ENCODE measurements around the gene HOXB5.

Gene HOXB5

DNA sequence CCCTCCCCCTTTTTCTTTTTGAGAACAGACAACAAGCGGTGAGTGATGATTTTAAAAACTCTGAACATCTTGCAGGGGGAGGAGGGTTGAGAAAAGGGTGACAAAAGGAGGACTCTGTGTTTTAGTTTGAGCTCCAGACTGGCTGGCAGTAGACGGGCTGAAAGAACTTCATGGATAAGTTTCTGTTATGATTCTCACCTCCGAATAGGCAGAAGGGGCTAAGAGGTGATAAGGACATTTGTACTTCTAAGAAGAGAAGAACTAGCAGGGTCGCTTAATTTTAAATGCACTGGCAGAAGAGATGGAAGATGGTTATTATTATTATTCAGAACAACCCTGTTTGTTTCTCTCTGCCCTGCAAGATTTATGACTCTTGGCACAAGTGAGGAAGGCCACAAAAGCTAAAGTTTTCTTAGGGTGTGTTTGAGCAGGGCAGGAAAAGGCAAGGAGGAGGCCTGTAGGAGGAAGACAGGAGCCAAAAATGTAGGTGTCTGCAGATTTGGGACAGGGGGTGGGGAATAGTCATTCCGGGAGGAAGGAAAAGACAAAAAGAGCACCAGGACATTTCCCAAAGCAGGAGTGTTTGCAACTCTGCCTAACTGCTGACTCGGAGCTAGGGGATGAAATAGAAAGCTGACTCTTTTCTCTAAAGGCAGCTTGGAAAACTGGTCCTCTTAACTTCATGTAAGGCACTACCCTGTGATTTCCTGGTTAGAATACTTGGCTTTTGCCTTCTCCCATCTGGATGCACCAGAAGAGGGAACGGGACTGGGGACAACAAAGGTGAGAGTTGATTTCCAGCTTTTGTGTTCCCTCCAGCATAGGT, 36.8 kb downstream of the HOXB5 start:
- DNase-seq = no peak

DNA sequence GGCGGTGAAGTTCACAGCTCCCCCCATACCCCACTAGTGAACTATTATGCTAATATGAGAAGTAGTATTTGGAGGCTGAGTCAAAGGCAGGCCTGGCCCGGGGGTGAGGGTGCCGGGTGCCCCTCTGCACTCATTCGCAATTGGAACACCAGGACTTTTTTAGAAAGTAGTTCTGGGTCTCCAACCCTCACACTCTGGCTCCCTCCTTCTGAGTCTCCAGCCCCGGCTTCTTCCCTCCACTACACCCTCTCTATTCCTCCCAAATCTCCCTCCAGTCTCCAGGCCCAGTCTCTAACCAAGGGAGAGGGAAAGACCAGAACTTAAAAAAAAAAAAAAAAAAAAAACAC, 37.4 kb downstream of the HOXB5 start:
- no peak for DNase-seq

DNA sequence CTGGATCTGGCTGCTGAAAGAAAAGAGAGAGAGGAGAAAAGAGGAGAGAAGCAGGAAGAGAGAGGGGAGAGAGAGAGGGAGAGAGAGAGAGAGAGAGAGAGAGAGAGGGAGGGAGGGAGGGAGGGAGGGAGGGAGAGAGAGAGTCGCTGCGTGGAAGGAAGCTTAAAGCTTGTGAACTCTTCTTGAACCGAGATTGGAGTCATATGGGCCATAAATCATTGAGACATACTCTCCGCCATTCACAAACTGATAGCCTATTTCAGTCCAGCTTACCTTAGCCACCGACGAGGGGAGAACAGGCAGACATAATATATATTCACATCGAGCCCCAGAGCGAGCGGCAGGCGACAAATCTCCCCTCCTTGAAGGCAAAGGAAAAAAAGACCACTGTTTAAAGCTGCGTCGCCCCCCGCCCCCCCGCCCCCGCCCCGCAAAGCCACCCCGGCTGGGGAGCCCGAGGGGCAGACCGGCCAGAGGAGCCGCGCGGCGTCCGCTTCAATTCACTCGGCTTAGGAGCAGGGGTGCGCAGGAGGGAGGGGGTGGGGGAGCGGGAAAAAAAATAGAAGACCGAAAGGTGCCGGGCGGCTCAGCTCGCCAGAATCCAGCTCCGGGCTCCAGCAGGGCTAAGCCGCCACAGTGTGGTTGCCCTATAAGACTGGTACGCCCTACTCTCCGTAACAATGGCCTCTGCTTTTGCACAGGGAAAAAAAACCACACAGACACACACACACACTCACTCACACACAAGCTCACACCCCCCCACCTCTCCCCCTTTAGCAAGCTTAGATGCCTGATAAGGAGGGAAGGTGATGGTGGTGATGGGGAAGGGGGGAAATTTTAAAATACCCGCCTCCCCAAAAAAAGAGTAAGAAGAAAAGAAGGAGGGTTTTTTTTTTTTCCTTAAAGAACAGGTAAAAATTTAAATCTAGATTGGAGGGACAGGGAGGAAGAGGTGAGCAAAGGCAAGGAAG, 38.0 kb downstream of the HOXB5 start:
- DNase-seq = no peak

DNA sequence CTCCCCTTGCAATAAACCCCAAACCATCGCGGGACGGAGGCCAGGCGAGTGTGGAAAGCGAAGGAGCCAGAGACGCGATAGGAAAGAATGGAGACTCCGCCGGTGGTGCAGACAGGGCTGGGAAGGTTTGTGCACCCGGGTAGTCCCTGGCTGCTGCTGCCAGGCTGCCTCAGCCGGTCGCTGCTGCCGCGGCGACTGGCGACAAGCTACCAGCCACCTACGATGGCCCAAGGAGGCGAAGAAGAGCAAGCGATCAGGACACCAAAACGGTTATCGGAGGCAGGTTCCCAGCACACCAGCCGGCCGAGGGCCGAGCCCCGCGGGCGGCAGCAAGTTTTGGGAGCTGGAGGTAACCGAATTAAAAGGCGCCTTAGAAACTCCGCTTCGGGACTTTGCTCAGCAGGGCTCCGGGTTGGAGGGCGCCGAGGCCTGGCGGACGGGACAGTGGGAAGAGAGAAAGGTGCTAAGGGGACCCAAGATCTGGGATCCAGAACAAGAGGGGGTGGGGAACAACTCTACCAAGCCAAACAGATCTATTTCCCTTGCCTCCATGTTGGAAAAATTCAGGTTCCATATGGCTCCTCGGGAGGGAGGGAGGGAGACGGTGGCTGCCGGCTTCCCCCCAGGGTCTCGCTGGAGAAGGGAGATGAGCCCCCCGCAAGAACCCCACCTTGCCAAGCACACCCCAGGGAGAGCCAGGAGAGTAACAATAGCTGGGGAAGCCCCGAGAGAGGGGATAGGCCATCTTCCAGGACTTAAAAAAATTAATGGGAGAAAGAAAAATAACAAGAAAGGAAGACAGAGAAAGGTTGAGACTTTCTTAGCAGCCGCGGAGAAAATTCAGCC, 38.9 kb downstream of the HOXB5 start:
- no peak for DNase-seq

DNA sequence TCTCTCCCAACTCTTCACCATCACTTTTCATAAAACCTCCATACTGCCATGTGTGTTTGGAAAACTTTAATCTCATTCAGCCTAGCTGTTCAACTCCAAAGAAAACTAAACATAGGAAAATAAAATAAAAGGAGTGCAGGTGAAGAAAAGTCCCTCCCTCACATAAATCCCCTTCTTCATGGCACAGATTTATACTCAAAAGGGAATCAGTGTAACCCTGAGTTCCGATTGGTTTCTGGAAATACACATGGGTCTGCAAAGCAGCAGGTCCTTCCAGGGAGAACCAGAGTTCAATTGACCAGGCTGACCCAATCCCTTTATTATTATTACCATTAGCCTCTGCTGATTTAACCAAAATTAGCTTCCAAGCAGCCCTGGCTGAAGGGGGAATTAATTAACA, 39.8 kb downstream of the HOXB5 start:
- DNase-seq = no peak

DNA sequence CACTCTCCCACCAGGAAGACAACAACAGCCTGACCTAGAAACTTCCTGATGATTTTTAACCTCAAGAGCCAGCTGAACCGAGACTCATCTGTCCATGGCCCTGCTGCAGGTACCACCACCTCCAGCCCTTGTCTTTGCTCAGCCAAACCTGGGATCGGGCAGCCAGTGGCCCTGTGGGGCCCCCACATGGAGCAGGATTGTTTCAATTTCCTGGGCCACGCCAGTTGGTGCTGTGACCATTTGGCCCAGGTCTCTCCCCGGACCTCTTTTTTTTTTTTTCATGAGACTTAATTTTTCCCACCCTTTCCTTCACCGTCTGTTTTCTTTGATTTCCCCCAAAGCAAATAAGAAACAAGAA, 40.4 kb downstream of the HOXB5 start:
- DNase-seq = no peak

DNA sequence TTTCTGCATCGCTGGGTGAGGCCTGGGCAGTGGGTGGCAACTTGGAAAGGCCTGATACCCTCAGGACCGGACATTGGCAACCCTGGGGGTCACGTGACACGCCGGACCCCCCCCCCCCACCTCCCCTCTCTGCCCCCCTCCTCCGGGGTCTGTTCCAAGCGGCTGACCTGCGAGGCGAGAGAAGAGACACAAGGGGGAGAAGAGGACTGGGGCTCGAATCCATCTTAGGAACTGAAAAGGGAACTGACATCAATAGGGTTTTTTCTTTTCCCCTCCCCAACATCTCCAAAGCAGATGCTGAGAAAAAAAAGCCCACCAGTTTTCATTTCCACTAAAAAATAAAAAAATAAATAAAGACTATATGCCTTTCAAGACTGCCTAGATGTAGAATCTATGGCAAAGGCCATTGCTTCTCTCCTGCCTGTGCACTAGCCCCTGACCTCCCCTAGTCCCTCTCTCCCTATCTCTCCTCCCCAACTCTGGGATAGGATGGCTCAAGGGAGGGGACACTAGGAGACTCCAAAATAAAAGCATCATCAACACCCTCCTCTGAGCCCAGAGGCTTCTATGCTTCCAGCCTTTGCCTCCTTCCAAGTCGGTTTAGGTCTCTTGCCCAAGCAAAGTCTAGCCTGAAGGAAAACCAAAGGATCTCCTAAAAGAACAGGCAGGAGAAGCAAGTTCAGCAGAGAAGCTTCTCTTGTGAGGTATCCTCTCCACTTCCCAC, 41.0 kb downstream of the HOXB5 start:
- DNase-seq = no peak

DNA sequence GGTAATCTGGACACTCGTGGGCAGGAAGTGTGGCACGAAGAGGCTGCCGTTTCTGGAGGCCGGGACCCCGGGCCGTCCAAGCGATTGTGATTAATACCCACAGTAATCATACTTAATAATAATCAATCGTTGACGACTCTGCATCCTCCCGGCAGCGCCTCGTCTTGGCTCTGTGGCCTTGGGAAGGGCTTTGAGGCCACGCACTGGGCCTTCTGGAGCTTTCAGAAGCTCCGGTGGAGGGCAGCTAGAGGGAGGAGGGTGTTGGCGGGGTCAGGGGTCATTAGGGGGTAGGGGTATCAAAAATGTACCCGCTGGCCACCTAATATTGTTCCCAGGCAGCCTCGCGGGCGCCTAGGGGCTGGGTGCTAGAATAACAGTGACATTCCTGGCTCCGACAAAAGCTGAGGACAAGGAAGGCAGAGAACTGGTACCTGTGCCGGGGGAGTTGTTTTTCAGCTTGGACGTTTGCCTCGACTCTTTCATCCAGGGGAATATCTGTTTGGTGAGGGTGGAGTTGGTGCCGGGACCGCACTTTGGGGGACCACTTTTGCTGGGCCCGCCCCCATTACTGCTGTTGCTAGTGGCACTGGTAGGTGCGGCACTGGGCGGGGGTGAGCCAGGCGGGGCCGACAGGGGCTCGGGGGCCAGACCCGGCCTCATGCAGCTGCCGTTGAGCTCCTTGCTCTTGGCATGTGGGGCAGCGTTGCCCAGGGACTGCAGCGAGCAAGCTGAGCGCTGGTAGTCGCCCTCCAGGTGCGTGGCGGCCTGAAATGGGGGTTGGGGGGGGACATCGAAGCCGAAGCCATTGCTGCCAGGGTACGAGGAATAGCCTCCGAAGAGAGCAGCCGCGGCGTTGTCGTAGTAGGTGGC, 41.7 kb downstream of the HOXB5 start:
- DNase-seq = no peak

DNA sequence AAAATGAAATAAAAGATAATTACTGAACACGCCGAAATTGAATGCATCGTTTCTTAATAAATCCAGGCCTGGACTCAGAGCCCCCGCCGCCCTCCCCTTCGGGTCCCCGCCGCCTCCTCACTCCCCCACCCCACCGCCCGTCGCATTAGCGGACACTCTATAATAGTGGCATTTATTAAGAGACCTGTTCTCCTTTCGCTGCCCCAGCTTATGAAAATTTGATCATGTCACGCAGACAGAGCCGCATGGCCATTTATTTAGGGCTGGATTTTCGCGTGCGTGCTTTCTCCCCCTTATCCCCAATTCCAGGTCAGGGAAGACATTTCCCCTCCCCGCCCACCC, 42.4 kb downstream of the HOXB5 start:
- DNase-seq = no peak

DNA sequence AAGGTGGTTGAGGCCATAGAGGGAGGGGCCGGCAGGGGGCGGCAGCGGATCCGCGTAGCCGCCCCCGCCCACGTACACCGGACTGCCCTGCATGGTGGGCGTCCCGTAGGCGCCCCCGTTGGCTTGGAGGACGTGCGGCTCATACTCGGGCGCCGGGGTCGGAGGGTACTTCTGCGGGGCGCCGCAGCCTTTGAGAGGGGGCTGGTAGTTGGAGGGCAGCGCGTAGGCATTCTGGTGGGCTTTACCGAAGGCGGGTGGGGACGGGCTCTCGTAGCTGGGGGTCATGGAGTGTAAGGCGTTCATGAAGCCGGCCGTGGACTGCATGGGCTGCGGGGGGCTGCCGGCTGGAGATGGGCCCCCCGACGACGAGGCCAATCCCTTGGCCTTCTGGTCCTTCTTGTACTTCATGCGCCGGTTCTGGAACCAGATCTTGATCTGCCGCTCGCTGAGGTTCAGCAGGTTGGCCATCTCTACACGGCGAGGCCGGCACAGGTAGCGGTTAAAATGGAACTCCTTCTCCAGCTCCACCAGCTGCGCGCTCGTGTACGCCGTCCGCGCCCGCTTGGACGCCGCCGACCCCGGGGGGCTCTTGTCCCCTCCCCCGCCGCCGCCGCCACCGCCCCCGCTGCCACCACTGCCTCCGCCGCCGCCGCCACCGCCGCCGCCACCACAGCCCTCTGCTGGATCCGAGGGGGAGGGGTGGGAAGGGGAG, 42.9 kb downstream of the HOXB5 start:
- no peak for DNase-seq

DNA sequence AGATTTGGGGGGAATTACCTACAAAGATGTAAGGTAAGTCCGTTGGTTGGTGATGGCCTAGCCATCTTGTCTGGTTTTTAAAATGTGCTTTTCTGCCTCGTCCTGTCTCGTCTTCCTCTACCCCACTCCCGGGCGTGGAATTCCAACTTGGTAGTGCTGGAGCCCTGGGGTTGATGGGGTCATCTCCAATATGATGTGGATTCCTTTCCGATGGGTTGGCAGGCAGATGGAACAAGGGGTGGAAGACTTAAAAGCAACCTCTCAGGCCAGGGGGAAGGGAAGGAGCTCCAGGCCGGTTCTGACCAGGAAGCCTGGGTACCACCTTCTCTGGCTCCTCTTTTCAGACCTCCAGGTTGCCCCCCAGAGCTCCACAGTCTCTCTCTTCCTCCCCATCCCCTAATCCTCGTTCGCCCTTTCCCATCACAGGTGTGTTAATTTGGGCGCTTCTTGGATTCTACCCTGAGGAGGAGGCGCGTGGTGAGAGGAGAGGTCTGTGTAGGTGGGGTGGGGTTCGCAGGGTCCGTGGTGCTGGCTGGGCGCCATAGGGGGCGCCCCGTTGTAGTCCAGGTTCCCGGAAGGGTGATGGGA, 43.6 kb downstream of the HOXB5 start:
- no peak for DNase-seq

DNA sequence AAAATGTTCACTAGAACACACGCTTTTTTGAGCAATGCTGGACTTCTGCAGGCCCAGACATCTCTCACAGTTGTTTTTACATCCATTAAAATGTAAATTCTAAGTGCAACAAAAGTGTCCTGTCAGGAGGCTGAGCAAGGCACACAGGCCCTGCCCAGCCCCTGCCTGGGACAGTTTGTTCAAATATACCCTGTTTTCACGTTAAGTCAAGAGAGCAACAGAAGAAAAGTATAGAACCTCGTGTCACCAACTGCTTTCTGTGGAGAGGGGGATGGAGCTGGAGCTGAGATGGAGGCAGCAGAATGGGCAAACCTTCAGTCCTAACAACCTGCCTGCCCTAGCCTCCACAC, 44.3 kb downstream of the HOXB5 start:
- DNase-seq = no peak

DNA sequence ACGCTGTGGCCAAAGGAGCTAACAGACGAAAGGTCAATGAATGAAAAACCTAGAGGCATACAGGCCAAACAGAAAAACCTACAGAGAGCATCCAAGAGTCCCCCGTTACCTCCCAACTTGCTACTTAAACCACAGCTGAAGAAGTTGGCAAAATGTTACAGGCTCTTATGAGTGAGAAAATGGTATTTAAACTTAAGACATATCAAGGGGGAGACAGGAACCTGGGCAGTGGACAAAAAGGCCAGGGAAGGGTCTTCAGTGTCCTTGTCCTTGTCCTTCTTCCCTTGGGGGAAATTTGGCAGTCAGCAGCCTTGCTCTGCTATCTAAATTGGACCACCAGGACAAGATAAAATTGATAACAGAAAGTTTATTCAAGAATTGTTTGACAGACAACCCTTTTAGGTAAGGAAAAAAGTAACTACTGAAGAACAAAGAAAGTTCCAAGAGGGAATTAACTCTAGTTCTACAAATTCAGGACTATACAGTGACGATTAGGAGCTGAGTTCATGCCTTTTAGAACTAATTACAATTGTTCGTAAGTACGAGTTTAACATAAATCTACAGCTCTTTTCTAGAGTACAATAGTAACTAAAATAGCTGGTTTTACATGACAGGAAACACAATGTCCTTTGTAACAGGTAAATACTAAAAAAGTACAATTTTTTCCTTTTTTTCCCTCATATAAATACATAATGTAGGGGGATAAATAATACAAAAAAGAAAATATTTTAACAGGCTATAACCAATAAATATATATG, 44.9 kb downstream of the HOXB5 start:
- no peak for DNase-seq

DNA sequence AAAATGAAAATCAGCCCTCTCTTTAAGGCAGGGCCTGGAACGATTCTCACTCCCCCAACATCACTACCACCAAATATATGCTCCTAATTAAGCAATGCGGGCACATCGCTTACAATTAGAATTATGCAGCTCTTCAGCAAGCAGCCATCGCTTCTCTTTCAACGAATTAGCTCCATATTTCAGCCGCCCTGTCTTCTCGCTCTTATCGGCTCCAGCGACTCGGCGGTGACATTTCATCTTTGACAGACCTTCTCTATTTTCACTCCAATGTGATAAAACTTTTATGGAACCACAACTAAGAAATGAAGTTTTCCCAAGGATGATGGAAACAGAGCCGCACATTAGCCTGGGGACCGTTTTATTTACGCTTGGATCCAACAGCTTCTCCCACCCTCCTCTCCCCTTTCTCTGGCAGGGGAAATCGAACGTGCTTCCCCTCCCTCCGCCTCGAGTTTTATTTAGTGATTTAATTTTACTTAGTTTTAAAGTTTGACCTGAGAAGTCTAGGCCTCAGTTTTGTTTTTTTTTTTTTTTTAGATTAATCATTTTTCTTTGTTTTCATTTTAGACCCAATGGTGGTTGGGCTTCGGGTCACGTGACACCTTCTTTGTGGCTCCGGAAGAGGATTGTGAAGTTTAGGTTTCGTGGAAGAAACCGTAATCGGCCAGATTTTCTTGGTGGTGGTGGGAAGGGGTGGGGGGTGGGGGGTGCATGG, 45.6 kb downstream of the HOXB5 start:
- no peak for DNase-seq

DNA sequence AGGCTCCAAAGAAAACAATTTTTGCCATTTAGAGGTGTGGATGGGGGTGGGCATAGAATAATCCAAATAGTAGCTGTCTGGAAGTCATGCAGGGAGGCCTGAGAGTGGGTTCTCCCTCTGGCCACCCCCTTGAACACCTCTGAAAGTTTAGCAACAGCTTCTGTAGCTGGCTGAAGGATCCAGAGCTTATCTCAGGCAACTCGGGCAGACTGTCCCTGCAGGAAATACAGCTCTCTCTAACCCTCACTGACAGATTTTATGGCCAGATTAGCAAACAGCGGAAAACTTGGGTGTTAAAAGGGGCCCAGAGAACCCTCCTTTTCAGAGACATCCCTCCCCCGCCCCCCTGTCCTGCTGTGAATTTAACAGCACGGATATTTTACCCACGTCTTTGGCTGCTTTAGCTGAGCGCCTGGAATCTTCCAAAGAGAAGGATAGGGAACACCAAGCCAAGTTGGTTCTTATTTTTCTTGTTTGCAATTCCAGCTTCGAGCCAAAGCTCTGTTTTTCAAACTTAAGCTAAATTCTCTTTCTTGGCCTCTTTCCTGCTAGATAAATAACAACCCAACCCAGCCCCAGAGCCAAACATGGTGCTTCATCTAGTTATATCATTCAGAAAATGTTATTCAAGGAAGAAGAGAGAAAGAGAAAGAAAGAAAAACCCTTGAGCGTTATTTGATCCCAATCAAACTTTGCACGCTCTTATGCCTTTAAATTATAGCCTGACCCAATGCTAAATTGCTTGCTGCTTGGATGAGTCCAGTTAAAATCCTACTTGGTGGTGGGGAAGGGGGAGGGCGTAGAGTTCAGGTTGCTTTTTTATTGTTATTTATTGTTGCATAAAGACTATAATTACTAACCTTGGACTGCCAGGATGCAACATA, 46.4 kb downstream of the HOXB5 start:
- no peak for DNase-seq

DNA sequence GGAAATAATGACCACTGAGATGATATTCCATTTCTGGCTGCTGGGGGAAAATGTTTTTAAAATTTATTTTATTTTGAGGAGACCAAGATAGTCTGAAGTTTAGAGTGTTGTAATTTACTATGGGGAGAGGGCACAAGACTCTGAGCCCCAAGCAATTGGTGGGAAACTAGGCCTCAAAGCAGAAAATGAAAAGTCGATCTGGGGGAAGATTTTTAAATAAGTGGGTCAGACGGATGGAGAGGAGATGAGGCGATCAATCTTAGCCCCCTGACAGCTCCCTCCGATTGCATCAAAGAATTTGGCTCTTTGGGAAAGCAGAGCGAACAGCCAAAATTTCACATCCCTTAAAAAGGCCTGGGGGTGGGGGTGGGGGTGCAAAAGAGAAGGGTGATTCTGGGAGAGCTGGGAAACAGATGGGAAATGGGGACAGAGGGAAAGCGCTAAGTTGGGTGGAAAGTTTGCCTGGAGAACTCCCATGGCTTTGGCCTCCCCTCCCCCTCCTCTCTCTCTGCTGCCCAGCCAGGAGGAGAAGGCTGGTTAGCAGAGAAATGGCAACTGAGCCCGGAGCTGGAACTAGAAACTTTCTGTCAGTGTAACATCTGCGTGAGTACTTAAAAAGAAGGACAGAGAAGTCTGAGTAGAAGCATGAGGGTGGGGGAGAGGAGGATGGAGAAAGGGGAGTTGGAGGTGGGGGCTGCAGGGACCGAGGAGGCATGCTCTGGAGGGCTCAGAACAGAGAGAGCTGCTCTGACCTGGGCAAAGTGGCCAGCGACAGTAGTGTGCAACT, 47.2 kb downstream of the HOXB5 start:
- DNase-seq = no peak

DNA sequence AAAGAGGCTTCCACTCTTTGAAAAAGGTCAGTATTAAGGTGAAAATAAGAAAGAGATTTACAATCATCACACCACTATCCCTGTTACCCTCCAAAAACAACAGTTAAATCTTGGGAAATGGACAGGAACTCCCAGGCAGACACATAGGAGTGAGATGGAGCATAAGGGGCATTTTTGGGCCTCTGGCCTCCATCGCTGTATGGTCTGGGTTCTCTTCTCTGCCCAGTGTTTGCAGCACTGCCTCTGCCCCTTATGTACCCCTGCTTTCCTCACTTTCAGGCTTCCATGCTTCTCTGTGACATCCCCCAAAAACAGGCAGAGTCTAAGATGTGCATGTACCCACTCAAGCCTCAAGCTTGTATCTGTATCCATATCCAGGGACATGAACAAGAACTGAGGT, 48.0 kb downstream of the HOXB5 start:
- no peak for DNase-seq
